ENCODE measurements around the gene SMG6. TPM values are rescaled to one million over a fixed set of nuclear protein-coding genes. Genes with fewer than 3 reads are reported as not detected.
A peak's percentile ranks its signal among the peaks of the same experiment; 100 is the strongest.

SMG6 gene
- total RNA-seq, 1 donor from 2014 or later, result 39.7 TPM

GRCh38 chr17:2082003-2082781, 221.4 kb downstream of the SMG6 start:
- H3K9ac ChIP-seq (ENCODE audit: low read length), result peak overlapping the region; percentile 61
- Mint-ChIP-seq H3K27ac (ENCODE audit: unreplicated experiment) (peak overlapping the region; percentile 91), H3K4me1 (ENCODE audit: low read depth, unreplicated experiment) (peaks cover 45% of the 10 kb centered on the region), H3K4me3 (ENCODE audit: unreplicated experiment) (peak overlapping the region; percentile 50), H3K9me3 (ENCODE audit: unreplicated experiment) (peaks cover 4% of the 10 kb centered on the region), H3K36me3 (ENCODE audit: low read depth, unreplicated experiment) (peaks cover 32% of the 10 kb centered on the region), H3K27me3 (ENCODE audit: low read depth, unreplicated experiment) (no peaks in the 10 kb centered on the region)
- no peaks in the 10 kb centered on the region for H3K27me3 ChIP-seq (ENCODE audit: insufficient read depth, low read length)
- peaks cover 43% of the 10 kb centered on the region for H3K4me1 ChIP-seq (ENCODE audit: insufficient read depth, low read length)
- no peak for DNase-seq (ENCODE audit: low read depth)
- no peaks in the 10 kb centered on the region for H3K79me2 ChIP-seq (ENCODE audit: insufficient read depth, low read length)
- no peaks in the 10 kb centered on the region for H3K9me3 ChIP-seq (ENCODE audit: insufficient read depth, low read depth, low read length)
- H3K4me3 ChIP-seq (ENCODE audit: insufficient read depth, low read depth, low read length), result no peak overlapping the region
- no peak for TF ChIP-seq EZH2 (IDR thresholded peaks at IDR 0.05; ENCODE audit: insufficient read depth, low read length)
- no peak for TF ChIP-seq CTCF (IDR thresholded peaks at IDR 0.05; ENCODE audit: insufficient read depth, low read depth, low read length)
- no peak for FAIRE-seq
- H3K4me2 ChIP-seq (ENCODE audit: low read length), result peak overlapping the region; percentile 46
- no peaks in the 10 kb centered on the region for H4K20me1 ChIP-seq (ENCODE audit: insufficient read depth, low read length)
- peaks cover 6% of the 10 kb centered on the region for H3K36me3 ChIP-seq (ENCODE audit: insufficient read depth, low read length)
- peak overlapping the region; percentile 82 for H3K27ac ChIP-seq (ENCODE audit: low read depth, low read length)
- no peak overlapping the region for H2AFZ ChIP-seq (ENCODE audit: low read depth, low read length)

- H3K4me2 ChIP-seq (ENCODE audit: low read length), result peak overlapping the region; percentile 46
- H3K27ac Mint-ChIP-seq (ENCODE audit: unreplicated experiment), result peak overlapping the region; percentile 91
- H3K4me3 Mint-ChIP-seq (ENCODE audit: unreplicated experiment), result peak overlapping the region; percentile 50
- H3K4me1 Mint-ChIP-seq (ENCODE audit: low read depth, unreplicated experiment), result peaks cover 42% of the 10 kb centered on the region
- no peaks in the 10 kb centered on the region for H3K27me3 Mint-ChIP-seq (ENCODE audit: low read depth, unreplicated experiment)
- H2AFZ ChIP-seq (ENCODE audit: low read depth, low read length), result no peak overlapping the region
- H3K36me3 Mint-ChIP-seq (ENCODE audit: low read depth, unreplicated experiment), result peaks cover 30% of the 10 kb centered on the region
- H3K9me3 ChIP-seq (ENCODE audit: insufficient read depth, low read depth, low read length), result no peaks in the 10 kb centered on the region
- H3K9me3 Mint-ChIP-seq (ENCODE audit: unreplicated experiment), result peaks cover 4% of the 10 kb centered on the region
- DNase-seq (ENCODE audit: low read depth) (peak; percentile 77), FAIRE-seq (peak; percentile 95)
- H3K79me2 ChIP-seq (ENCODE audit: insufficient read depth, low read length), result no peaks in the 10 kb centered on the region
- H4K20me1 ChIP-seq (ENCODE audit: insufficient read depth, low read length), result no peaks in the 10 kb centered on the region
- H3K4me3 ChIP-seq (ENCODE audit: insufficient read depth, low read depth, low read length), result no peak overlapping the region
- peak overlapping the region; percentile 61 for H3K9ac ChIP-seq (ENCODE audit: low read length)
- TF ChIP-seq EZH2 (IDR thresholded peaks at IDR 0.05; ENCODE audit: insufficient read depth, low read length) (no peak), CTCF (IDR thresholded peaks at IDR 0.05; ENCODE audit: insufficient read depth, low read depth, low read length) (no peak)
- peaks cover 4% of the 10 kb centered on the region for H3K36me3 ChIP-seq (ENCODE audit: insufficient read depth, low read length)
- no peaks in the 10 kb centered on the region for H3K27me3 ChIP-seq (ENCODE audit: insufficient read depth, low read length)
- peaks cover 40% of the 10 kb centered on the region for H3K4me1 ChIP-seq (ENCODE audit: insufficient read depth, low read length)
- peak overlapping the region; percentile 82 for H3K27ac ChIP-seq (ENCODE audit: low read depth, low read length)
Measured at GRCh38 chr17:2081564-2081963, 222.0 kb downstream of the SMG6 start.

- Histone ChIP-seq H3K27ac (ENCODE audit: low read depth, low read length) (no peak overlapping the region), H4K20me1 (ENCODE audit: insufficient read depth, low read length) (no peaks in the 10 kb centered on the region), H3K4me2 (ENCODE audit: low read length) (no peak overlapping the region), H2AFZ (ENCODE audit: low read depth, low read length) (no peak overlapping the region), H3K79me2 (ENCODE audit: insufficient read depth, low read length) (no peaks in the 10 kb centered on the region), H3K4me3 (ENCODE audit: insufficient read depth, low read depth, low read length) (no peak overlapping the region), H3K4me1 (ENCODE audit: insufficient read depth, low read length) (peaks cover 31% of the 10 kb centered on the region), H3K27me3 (ENCODE audit: insufficient read depth, low read length) (no peaks in the 10 kb centered on the region), H3K9ac (ENCODE audit: low read length) (no peak overlapping the region), H3K36me3 (ENCODE audit: insufficient read depth, low read length) (peaks cover 4% of the 10 kb centered on the region), H3K9me3 (ENCODE audit: insufficient read depth, low read depth, low read length) (no peaks in the 10 kb centered on the region)
- no peak overlapping the region for H3K4me3 Mint-ChIP-seq (ENCODE audit: unreplicated experiment)
- DNase-seq (ENCODE audit: low read depth) (no peak), FAIRE-seq (no peak)
- H3K36me3 Mint-ChIP-seq (ENCODE audit: low read depth, unreplicated experiment), result peaks cover 34% of the 10 kb centered on the region
- H3K9me3 Mint-ChIP-seq (ENCODE audit: unreplicated experiment), result peaks cover 4% of the 10 kb centered on the region
- TF ChIP-seq EZH2 (IDR thresholded peaks at IDR 0.05; ENCODE audit: insufficient read depth, low read length) (no peak), CTCF (IDR thresholded peaks at IDR 0.05; ENCODE audit: insufficient read depth, low read depth, low read length) (no peak)
- H3K27ac Mint-ChIP-seq (ENCODE audit: unreplicated experiment), result peak overlapping the region; percentile 29
- no peaks in the 10 kb centered on the region for H3K27me3 Mint-ChIP-seq (ENCODE audit: low read depth, unreplicated experiment)
- peaks cover 25% of the 10 kb centered on the region for H3K4me1 Mint-ChIP-seq (ENCODE audit: low read depth, unreplicated experiment)
Measured at GRCh38 chr17:2077040-2077439, 226.5 kb downstream of the SMG6 start.

Data from astrocyte (in vitro differentiated cells and primary cell).